Adrenal gland (tissue), 12 donors: ENCODE results near the gene EHMT1. TPM values are rescaled to one million over a fixed set of nuclear protein-coding genes. Genes with fewer than 3 reads are reported as not detected.
"Not testable (repeated sequence)": the region's sequence is repeated elsewhere in the genome, so short reads cannot be mapped to it uniquely, and the experiment has no call there.

Experiments used
- DNase-seq, 7 donors: peaks; one replicate each; pipeline ENCODE4 v3.0.0-alpha.2; 2019 to 2020
- H3K27ac ChIP-seq, 5 donors: fragments of 200-600 bp; sonication (generic) in 4 of 5; 1 replicate in 3 of 5; 2 replicates in 2 of 5; pipeline versions ENCODE4 v1.5.1 to v1.8.0; 2016 to 2020; ENCODE audit warnings: mild to moderate bottlenecking in 1 of 5
- H3K27me3 ChIP-seq: fragments of 200-600 bp; 2 replicates; pipeline ENCODE4 v1.8.0; 2021
- H3K36me3 ChIP-seq, 2 donors: fragments of 200-600 bp; replicated peaks in 1 of 2; 1 replicate in 1 of 2; 2 replicates in 1 of 2; pipeline versions ENCODE4 v1.5.1 to v1.8.0; 2018 to 2022
- H3K4me1 ChIP-seq, 2 donors: fragments of 200-600 bp; replicated peaks in 1 of 2; 1 replicate in 1 of 2; 2 replicates in 1 of 2; pipeline versions ENCODE4 v1.5.1 to v1.8.0; 2018 to 2021
- H3K4me3 ChIP-seq, 4 donors: fragments of 200-600 bp; sonication (generic) in 3 of 4; one replicate each; pipeline ENCODE4 v1.5.1; 2016 to 2018
- H3K9me3 ChIP-seq, 3 donors: fragments of 200-600 bp; sonication (generic) in 1 of 3; replicated peaks in 1 of 3; 1 replicate in 2 of 3; 2 replicates in 1 of 3; pipeline versions ENCODE4 v1.5.1 to v1.8.0; 2016 to 2021
- POLR2A ChIP-seq, 2 donors: fragments of 450-650 bp; IDR thresholded peaks; one replicate each; pipeline ENCODE4 v1.6.1; 2017; ENCODE audit warnings: antibody characterized with exemption in 2 of 2, mild to moderate bottlenecking in 2 of 2, moderate library complexity in 1 of 2
- WGBS, 4 donors: extraction: QIAGEN DNeasy Blood & Tissue Kit in 2 of 4; methylation state at CpG; one replicate each; pipeline versions ENCODE4 v1.1.5 to v1.1.7; 2013 to 2017; 5-methylcytosine and 5-hydroxymethylcytosine counted together
- intact Hi-C, 2 donors: fragments of 100-400 bp; cut with DNase I; formaldehyde crosslinking; loops; one replicate each; pipeline versions ENCODE4 v1.14.1 to v1.15.0; 2022 to 2023
- polyA plus RNA-seq, 3 donors: library from polyadenylated mRNA; stranded (reverse); fragments of 200-250 nt in 2 of 3; fragments of 350-450 nt in 1 of 3; fragmentation: Illumina TruSeq in 1 of 3; extraction: RNeasy Lipid Tissue Mini Kit (QIAGEN cat#74804) in 1 of 3; gene quantifications; one replicate each; pipeline ENCODE4 v1.2.3, GENCODE V29; 2013 to 2014
- total RNA-seq, 9 donors: library from RNA; depleted of rRNA in 4 of 9; stranded (reverse); fragments of >200 nt in 4 of 9; fragments of 120-200 nt in 1 of 9; fragmentation: NEBNext Ultra II Directional in 1 of 9; extraction: Animal tissue kit (Norgen Biotek cat#: 25700) in 1 of 9; gene quantifications; one replicate each; pipeline versions ENCODE4 v1.1.0 to v1.2.4, GENCODE V29; 2013 to 2023
- TF ChIP-seq, protein P1 (sequence below), 6 experiments: fragments of 450-650 bp in 4 of 6; fragments of 200-600 bp in 2 of 6; sonication (generic) in 1 of 6; IDR thresholded peaks; 1 replicate in 5 of 6; 2 replicates in 1 of 6; pipeline versions ENCODE4 v1.5.1 to v1.8.0; 2016 to 2021; ENCODE audit warnings: antibody characterized with exemption in 6 of 6, mild to moderate bottlenecking in 2 of 6, moderate library complexity in 1 of 6
- donor health status: healthy with polysubstance abuse.
- donor health status: Bipolar disorder and iron deficiency.
- donor health status: DM: yes; HTN: yes; CAD: no.
- donor health status: DM: no; HTN: no; CAD: no.
- donor health status: DM: no; HTN: no; CAD: no.
- donor health status: DM: yes; HTN: yes; CAD: no.

The EHMT1 gene
- total and polyA plus RNA-seq, 12 donors, result 42.0 to 171 (median 71.0) TPM

DNA sequence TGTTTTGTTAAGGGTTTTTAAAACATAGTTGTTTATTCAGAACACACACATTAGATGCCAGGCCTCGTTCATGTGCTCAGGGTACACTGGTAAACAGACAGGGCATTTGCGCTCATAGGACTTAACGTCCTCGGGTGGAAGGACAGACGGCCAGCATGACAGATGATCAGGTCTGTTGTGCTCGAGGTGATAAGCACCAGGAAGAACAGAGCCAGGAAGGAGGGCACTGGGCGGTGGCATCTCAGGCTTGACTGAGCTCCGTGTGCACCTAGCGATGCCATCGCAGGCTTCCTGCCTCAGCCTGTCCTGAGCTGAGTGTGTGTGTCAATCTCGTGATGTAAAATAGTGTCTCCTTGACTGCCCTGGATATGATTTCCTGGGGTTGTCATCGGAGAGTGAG lies 96.5 kb downstream of the EHMT1 start:
- 49 to 75% (median 57%) methylated on average over 8 to 12 of the region's 12 CpGs for WGBS, 4 donors
- H3K27ac ChIP-seq, result peak overlapping the region in 3 of 5 donors; percentile 30 to 49 (median 40)
- peak in 6 of 7 donors; percentile 41 to 79 (median 58) for DNase-seq
- H3K9me3 ChIP-seq, result no peaks in the 10 kb centered on the region
- no peaks in the 10 kb centered on the region for H3K4me1 ChIP-seq
- peaks cover 0 to 27% of the 10 kb centered on the region in 2 donors for H3K36me3 ChIP-seq
- intact Hi-C loops, result no loop called here
- no peak overlapping the region for H3K4me3 ChIP-seq
- no peaks in the 10 kb centered on the region for H3K27me3 ChIP-seq
- no peak for TF ChIP-seq POLR2A (IDR thresholded peaks at IDR 0.05)
- TF ChIP-seq, protein P1, sequence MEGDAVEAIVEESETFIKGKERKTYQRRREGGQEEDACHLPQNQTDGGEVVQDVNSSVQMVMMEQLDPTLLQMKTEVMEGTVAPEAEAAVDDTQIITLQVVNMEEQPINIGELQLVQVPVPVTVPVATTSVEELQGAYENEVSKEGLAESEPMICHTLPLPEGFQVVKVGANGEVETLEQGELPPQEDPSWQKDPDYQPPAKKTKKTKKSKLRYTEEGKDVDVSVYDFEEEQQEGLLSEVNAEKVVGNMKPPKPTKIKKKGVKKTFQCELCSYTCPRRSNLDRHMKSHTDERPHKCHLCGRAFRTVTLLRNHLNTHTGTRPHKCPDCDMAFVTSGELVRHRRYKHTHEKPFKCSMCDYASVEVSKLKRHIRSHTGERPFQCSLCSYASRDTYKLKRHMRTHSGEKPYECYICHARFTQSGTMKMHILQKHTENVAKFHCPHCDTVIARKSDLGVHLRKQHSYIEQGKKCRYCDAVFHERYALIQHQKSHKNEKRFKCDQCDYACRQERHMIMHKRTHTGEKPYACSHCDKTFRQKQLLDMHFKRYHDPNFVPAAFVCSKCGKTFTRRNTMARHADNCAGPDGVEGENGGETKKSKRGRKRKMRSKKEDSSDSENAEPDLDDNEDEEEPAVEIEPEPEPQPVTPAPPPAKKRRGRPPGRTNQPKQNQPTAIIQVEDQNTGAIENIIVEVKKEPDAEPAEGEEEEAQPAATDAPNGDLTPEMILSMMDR (IDR thresholded peaks at IDR 0.05), result no peak

DNA sequence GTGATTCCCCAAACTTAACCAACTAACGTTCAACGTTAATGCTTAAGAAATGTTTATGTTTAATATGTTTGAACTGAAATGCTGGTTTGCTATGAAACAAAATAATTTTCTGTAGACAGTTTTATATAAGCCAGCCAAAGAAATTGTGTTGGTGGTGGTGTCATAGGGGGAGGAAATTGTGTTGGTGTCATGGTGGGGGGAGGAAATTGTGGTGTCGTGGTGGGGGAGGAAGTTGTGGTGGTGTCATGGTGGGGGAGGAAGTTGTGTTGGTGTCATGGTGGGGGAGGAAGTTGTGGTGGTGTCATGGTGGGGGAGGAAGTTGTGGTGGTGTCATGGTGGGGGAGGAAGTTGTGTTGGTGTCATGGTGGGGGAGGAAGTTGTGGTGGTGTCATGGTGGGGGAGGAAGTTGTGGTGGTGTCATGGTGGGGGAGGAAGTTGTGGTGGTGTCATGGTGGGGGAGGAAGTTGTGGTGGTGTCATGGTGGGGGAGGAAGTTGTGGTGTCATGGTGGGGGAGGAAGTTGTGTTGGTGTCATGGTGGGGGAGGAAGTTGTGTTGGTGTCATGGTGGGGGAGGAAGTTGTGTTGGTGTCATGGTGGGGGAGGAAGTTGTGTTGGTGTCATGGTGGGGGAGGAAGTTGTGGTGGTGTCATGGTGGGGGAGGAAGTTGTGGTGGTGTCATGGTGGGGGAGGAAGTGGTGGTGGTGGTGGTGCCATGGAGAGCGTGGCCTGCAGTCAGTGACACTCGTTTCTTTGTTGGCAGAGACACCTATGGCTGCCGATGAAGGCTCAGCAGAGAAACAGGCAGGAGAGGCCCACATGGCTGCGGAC lies 97.3 kb downstream of the EHMT1 start:
- H3K4me1 ChIP-seq, DNase-seq, H3K27me3 ChIP-seq, intact Hi-C loops, H3K4me3 ChIP-seq, H3K9me3 ChIP-seq: not testable (repeated sequence)
- Histone ChIP-seq H3K36me3 (peaks cover 0 to 27% of the 10 kb centered on the region in 2 donors), H3K27ac (peak overlapping the region in 2 of 5 donors; percentile 40 to 49)
- 81 to 90% (median 85%) methylated on average over 7 of the region's 7 CpGs for WGBS, 4 donors

DNA sequence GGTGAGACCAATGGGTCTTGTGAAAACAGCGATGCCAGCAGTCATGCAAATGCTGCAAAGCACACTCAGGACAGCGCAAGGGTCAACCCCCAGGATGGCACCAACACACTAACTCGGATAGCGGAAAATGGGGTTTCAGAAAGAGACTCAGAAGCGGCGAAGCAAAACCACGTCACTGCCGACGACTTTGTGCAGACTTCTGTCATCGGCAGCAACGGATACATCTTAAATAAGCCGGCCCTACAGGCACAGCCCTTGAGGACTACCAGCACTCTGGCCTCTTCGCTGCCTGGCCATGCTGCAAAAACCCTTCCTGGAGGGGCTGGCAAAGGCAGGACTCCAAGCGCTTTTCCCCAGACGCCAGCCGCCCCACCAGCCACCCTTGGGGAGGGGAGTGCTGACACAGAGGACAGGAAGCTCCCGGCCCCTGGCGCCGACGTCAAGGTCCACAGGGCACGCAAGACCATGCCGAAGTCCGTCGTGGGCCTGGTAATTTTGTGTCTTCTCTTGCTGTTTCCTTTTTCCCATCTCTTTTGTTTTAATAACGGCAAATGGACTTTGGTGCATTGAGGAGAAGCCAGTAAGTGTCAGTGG lies 98.0 kb downstream of the EHMT1 start:
- DNase-seq, result no peak
- no peaks in the 10 kb centered on the region for H3K9me3 ChIP-seq
- no peaks in the 10 kb centered on the region for H3K4me1 ChIP-seq
- H3K27me3 ChIP-seq, result no peaks in the 10 kb centered on the region
- no peak overlapping the region for H3K4me3 ChIP-seq
- no peak overlapping the region for H3K27ac ChIP-seq
- TF ChIP-seq, protein P1 (IDR thresholded peaks at IDR 0.05), result no peak
- TF ChIP-seq POLR2A (IDR thresholded peaks at IDR 0.05), result no peak
- peaks cover 0 to 20% of the 10 kb centered on the region in 2 donors for H3K36me3 ChIP-seq
- 95 to 98% (median 97%) methylated on average over 15 to 25 of the region's 25 CpGs for WGBS, 4 donors
- intact Hi-C loops, result no loop called here

DNA sequence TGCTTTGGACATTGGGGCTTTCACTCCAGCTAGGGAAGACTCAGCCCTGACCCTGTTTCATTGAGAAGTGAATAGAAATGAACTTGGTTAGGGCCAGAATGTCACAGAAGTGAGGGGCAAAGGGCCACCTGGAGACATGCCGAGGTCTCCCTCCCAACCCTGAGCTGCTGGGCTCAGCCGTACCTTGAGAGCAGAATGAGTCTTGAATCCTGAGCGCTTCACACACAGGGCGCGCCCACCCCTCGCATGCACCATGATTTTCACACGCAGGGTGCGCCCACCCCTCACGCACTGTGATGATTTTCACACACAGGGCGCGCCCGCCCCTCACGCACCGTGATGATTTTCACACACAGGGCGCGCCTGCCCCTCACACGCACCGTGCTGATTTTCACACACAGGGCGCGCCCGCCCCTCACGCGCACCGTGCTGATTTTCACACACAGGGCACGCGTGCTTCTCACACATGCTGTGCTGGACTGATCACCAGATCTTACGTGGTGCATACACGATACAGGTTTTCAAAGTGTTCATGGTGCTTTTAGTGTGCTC lies 99.0 kb downstream of the EHMT1 start:
- no peak overlapping the region for H3K4me3 ChIP-seq
- H3K27ac ChIP-seq, result no peak overlapping the region
- H3K9me3 ChIP-seq, result no peaks in the 10 kb centered on the region
- DNase-seq, result no peak
- no peaks in the 10 kb centered on the region for H3K27me3 ChIP-seq
- peaks cover 0 to 17% of the 10 kb centered on the region in 2 donors for H3K36me3 ChIP-seq
- intact Hi-C loops, result no loop called here
- peaks cover 0 to 7% of the 10 kb centered on the region in 2 donors for H3K4me1 ChIP-seq
- TF ChIP-seq, protein P1 (IDR thresholded peaks at IDR 0.05), result no peak
- no peak for TF ChIP-seq POLR2A (IDR thresholded peaks at IDR 0.05)
- WGBS, 4 donors, result 94 to 98% (median 96%) methylated on average over 26 to 28 of the region's 28 CpGs
